GM12891 (cell line): ENCODE measurements around the gene PIGZ.

Experiments
- DNase-seq: peaks from one replicate; pipeline ENCODE4 v3.0.0; 2011; ENCODE audit warnings: low spot score; ENCODE audit not compliant: insufficient read length
- FAIRE-seq: peaks from 2 replicates; lab custom pipeline; 2011; peaks lifted over from hg19 to GRCh38; lab: Jason Lieb, UNC
- PAX5 ChIP-seq: IDR thresholded peaks from 2 replicates; pipeline ENCODE4 v1.6.1; 2011; ENCODE audit warnings: low read length, moderate library complexity, mild to moderate bottlenecking; ENCODE audit not compliant: insufficient read depth, severe bottlenecking
- POLR2A ChIP-seq: IDR thresholded peaks from 2 replicates; pipeline ENCODE4 v1.6.1; 2011; ENCODE audit warnings: low read depth, low read length, control low read depth
- POLR2AphosphoS5 ChIP-seq: IDR thresholded peaks from 2 replicates; pipeline ENCODE4 v1.6.1; 2011; ENCODE audit warnings: low read depth, low read length, control low read depth
- POU2F2 ChIP-seq: IDR thresholded peaks from 2 replicates; pipeline ENCODE4 v1.6.1; 2011; ENCODE audit warnings: low read depth, mild to moderate bottlenecking, control low read depth, low read length, moderate library complexity
- SPI1 ChIP-seq: IDR thresholded peaks from 2 replicates; pipeline ENCODE4 v1.6.1; 2011; ENCODE audit warnings: low read depth, low read length, control low read depth
- TAF1 ChIP-seq: IDR thresholded peaks from 2 replicates; pipeline ENCODE4 v1.6.1; 2011; ENCODE audit warnings: low read depth, low read length, control low read depth

The PIGZ gene

DNA sequence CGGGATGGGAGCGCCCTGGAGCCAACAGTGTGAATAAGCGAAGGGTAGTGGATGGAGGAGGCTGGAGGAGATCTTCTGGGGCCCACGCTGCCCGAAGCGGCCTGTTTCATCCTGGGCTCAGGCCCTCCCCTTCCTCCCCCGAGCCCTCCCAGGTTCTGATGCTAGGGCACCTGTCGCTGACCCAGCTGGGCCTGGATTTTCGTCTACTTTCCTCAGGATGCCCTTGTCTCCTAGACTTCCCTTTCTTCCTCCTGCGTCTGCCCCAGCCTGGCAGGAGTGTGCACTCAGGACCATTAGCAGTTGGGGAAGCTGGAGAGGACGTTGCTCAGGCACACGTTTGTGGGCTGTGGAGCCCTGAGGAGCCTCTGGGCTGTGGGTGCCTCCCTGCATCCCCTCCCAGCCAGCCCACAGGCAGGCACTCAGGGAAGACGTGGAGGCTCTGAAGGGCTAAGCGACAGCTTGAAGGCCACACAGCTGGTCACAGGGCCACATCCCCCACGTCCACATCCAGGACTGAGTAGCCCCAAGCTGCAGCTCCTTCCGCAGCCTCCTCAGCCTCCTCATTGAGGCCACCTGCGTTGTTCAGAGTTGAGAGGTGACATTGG lies 23.9 kb upstream of the PIGZ start:
- FAIRE-seq (no peak), DNase-seq (no peak)
- TF ChIP-seq POLR2AphosphoS5 (no peak), POLR2A (no peak), POU2F2 (no peak), SPI1 (no peak), TAF1 (no peak), PAX5 (no peak)

DNA sequence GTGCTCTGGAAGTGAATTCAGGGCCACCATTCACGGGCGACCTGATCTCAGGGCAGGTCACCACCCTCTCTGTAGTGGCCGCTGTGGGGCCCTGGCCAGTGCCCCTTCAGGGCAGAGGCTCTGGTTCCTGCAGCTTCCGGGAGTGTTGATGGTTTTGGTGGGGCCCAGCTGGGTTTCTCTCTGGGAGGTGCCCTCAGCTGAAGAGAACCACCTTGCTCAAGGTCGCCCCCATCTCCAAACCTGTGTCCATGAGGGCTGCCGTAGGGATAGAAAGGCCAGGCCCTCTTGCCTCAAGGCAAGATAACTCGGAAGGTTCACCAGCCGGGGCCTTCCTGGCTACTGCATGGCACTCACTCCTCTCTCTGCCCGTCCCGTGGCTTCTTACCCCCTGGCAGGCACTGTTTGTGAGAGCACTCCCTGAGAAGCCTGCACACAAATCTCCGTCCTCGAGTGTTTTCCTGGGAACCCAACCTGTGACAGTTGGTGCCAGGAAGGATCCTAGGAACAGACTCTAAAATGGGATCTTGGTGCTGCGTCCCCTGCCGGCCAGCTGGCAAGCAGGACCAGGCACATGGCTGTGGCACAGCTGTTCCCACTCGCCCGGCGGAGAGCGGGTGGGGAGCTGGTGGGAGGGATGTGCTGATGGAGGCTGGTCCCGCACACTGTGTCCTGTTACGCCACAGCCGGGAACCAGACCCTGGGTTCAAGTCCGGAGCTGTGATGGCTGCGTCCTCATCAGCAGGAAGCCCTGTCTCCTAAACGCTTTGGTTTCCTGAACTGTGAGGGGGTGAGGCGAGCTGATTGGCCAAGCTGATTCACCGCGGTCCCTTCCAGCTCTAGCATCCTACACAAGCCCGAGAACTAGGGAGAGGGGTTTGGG lies 23.2 kb upstream of the PIGZ start:
- no peak for DNase-seq

DNA sequence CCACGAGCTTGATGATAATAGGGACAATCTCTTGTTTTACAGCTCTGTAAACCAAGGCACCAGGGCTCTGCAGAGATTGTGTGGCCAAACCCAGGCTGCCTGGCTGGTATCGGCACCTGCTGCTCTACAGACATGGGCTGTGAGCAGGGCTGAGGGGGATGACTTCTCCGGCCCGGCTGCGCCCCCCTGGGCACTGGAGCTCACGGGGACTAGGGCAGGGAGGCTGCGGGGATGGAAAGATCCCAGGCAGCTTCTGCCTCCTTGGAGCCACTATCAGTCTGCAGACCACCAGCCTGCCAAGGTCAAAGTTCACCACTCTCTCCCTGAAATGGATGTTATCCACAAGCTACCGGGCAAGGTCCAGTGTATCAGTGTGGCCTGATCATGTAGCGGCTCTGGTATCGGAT lies 22.0 kb upstream of the PIGZ start:
- TF ChIP-seq POLR2AphosphoS5 (no peak), POU2F2 (no peak), SPI1 (no peak), POLR2A (no peak), TAF1 (no peak), PAX5 (no peak)
- DNase-seq: no peak
- no peak for FAIRE-seq

More for the DNA sequence above, 23.2 kb upstream of the PIGZ start:
- no peak for FAIRE-seq
- TF ChIP-seq TAF1: no peak
- no peak for TF ChIP-seq SPI1
- TF ChIP-seq POLR2A: no peak
- no peak for TF ChIP-seq POLR2AphosphoS5
- no peak for TF ChIP-seq POU2F2
- no peak for TF ChIP-seq PAX5

DNA sequence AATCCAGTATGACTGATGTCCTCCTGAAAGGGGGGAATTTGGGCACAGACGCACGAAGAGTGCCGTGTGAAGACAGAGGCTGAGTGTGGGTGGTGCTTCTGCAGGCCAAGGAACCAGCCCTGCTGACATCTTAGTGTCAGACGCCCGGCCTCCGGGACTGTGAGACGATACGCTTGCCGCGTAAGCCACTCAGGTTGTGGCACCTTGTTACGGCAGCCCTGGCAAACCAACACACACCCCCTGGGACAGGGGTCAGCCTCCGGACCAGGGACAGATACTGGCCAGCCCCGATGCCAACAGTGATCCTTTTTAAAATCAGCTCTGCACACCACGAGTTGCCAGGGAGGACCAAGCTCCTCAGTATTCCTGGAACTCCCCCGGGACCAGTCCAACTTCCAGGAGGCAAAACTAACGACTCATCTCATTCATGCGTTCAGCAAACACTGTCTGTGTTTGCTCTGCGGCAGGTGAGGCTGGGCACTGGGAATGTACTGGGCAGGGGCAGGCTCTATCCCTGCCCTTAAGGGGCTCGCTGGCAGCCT lies 21.2 kb upstream of the PIGZ start:
- FAIRE-seq (no peak), DNase-seq (no peak)
- no peak for TF ChIP-seq SPI1
- TF ChIP-seq POLR2A: no peak
- no peak for TF ChIP-seq POU2F2
- no peak for TF ChIP-seq PAX5
- no peak for TF ChIP-seq TAF1
- TF ChIP-seq POLR2AphosphoS5: no peak

DNA sequence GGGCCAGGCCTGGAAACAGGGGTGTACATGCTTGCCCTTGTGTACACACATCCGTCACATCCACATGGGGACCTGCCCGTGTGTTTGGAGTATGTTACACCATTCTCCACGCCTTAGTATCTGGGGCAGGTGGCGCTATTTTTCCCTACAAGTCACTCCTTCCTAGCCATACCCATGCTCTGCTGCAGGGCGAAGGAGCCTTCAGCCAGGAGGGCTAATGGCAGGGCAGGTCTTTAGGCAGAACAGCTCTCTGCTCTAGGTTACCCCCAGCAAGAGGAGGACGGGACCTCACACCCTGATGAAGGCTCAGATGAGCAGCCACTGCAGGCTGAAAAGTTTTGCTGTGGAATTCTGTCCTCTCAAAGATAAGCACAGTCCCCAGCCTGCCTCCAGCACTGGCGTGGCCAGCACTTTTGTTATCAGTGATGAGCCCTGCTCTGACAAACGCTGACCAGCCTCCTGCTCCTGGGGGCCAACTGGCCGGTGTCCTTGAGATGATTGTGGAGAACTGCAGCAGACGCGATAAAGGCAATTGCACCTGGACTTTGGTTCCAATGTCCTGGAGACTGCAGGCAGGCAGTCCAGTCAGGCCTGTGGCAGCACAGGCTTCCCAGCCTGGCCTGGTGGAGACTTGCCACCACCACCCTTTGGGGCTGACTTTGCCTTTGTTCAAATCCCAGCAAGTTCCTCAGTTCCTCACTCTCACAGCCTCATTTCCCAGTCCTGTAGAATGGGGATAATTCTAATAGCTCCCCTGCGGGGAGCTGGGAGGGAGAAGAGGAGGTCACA lies 19.8 kb upstream of the PIGZ start:
- DNase-seq (no peak), FAIRE-seq (no peak)
- no peak for TF ChIP-seq PAX5
- TF ChIP-seq TAF1: no peak
- no peak for TF ChIP-seq POLR2A
- TF ChIP-seq POU2F2: no peak
- no peak for TF ChIP-seq POLR2AphosphoS5
- TF ChIP-seq SPI1: no peak

DNA sequence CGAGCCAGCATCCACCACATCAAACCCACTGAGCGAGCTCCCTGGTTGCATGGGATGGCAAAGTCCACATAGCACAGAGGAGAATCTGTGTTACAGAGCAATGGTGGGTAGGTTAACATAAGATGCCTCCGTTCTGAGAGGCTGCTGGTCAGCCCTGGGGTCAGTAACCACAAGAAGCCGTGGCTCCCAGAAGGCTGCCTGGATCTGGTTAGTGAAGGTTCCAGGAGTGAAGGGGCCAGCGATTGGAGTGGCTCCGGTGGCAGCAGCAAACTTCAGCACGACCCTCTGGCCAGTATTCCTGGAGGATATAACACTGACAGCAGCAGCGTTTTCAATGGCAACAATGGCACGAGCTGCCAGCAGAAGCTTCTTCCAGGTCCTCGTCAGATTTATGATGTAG lies 18.4 kb upstream of the PIGZ start:
- TF ChIP-seq PAX5: no peak
- TF ChIP-seq POLR2AphosphoS5: no peak
- TF ChIP-seq POU2F2: no peak
- TF ChIP-seq POLR2A: no peak
- no peak for TF ChIP-seq SPI1
- TF ChIP-seq TAF1: no peak
- DNase-seq (no peak), FAIRE-seq (no peak)

DNA sequence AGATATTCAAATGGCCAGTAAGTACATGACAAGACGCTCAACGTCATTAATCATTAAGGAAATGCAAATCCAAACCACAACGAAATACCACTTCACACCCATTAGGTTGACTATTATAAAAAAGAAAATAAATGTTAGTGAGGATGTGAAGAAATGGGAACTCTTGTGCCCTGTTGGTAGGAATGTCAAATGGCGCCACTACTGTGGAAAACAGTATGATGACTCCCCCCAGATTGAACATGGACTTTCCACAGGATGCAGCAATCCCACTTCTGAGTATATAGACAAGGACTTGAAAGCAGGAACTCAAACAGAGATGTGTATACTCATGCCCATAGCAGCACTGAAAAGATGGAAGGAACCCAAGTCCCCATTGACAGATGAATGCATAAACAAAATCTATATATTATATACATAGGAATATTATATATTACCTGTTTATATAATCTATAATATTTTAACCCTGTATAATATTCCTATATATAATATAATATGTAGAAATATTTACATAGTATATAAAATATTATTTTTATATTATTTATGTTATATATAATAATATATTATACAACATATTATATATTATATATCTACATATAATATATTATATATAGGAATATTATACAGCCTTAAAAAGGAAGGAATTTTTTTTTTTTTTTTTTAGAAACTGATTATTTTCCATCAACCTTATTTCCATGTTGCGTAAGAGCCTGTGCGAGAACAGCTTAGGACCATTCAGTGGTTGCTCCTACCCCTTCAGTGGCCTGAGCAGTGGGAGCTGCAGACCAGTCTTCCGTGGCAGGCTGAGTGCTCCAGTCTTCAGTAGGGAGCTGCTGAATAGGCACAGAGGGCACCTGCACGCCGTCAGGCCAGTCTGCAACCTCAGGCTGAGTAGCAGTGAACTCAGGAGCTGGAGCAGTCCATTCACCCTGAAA lies 17.6 kb upstream of the PIGZ start:
- FAIRE-seq (no peak), DNase-seq (no peak)
- no peak for TF ChIP-seq PAX5

DNA sequence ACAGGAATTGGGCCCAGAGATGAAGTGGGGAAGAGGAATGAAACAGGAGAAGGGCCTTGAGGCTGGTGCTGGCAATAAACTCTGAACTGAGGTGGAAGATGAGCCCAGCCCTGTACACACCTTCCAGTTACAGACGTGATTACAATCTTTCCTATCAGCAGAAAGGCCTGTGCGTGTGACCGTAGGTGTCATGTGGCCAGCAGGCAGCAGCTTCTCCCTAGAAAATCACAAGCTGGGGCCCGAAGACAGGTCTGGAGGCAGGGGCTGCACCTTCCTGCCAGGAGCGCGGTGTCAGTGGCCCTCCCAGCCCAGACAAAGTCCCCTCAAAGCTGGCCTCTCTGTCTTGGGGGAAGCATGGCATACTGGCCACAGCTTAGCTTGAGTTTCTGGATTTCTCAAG lies 16.7 kb upstream of the PIGZ start:
- no peak for DNase-seq
- no peak for FAIRE-seq
- no peak for TF ChIP-seq POLR2A
- no peak for TF ChIP-seq TAF1
- TF ChIP-seq SPI1: no peak
- no peak for TF ChIP-seq POU2F2
- TF ChIP-seq POLR2AphosphoS5: no peak
- TF ChIP-seq PAX5: no peak
